Mucosa of descending colon (tissue), 3 donors: ENCODE measurements around the gene SPAG9. TPM values are rescaled to one million over a fixed set of nuclear protein-coding genes. Genes with fewer than 3 reads are reported as not detected.
A peak's percentile ranks its signal among the peaks of the same experiment; 100 is the strongest.

Experiments
- ATAC-seq: fragments of 200-7000 bp; cut with Tn5 transposase; one replicate; pipeline ENCODE4 v1.9.1; 2020; ENCODE audit warnings: mild to moderate bottlenecking, moderate library complexity
- DNase-seq, 3 donors: peaks; one replicate each; pipeline ENCODE4 v3.0.0-alpha.2; 2020
- H3K36me3 ChIP-seq: fragments of 200-600 bp; one replicate; pipeline ENCODE4 v1.8.0; 2021; ENCODE audit warnings: low read depth, mild to moderate bottlenecking
- H3K4me1 ChIP-seq: fragments of 200-600 bp; one replicate; pipeline ENCODE4 v1.8.0; 2021; ENCODE audit warnings: low read depth, mild to moderate bottlenecking
- H3K4me3 ChIP-seq: fragments of 200-600 bp; one replicate; pipeline ENCODE4 v1.8.0; 2021; ENCODE audit warnings: mild to moderate bottlenecking
- H3K9me3 ChIP-seq: fragments of 200-600 bp; one replicate; pipeline ENCODE4 v1.8.0; 2021; ENCODE audit warnings: mild to moderate bottlenecking
- intact Hi-C, 2 donors: fragments of 100-400 bp; cut with DNase I in 1 of 2; cut with micrococcal nuclease in 1 of 2; formaldehyde crosslinking; loops; one replicate each; pipeline versions ENCODE4 v1.11.0 to v1.11.1; 2022; cut with DNase I, micrococcal nuclease
- total RNA-seq, 3 donors: library from RNA; stranded (reverse); fragmentation: NEBNext Ultra II Directional in 2 of 3; extraction: Animal tissue kit (Norgen Biotek cat#: 25700) in 2 of 3; gene quantifications; one replicate each; pipeline versions ENCODE4 v1.2.1 to v1.2.4, GENCODE V29; 2021 to 2023
- TF ChIP-seq, protein P1 (sequence below): fragments of 200-600 bp; IDR thresholded peaks from one replicate; pipeline ENCODE4 v1.8.0; 2022; ENCODE audit warnings: antibody characterized with exemption, mild to moderate bottlenecking
- donor health status: DM: no; HTN: no; CAD: no; lungs with moderate emphysema.
- donor health status: DM: no; HTN: no; CAD: no.
- donor health status: DM: no; HTN: yes; CAD: no.

The SPAG9 gene
- total RNA-seq, 3 donors from 2014 or later = 64.1 to 96.7 (median 79.8) TPM

DNA sequence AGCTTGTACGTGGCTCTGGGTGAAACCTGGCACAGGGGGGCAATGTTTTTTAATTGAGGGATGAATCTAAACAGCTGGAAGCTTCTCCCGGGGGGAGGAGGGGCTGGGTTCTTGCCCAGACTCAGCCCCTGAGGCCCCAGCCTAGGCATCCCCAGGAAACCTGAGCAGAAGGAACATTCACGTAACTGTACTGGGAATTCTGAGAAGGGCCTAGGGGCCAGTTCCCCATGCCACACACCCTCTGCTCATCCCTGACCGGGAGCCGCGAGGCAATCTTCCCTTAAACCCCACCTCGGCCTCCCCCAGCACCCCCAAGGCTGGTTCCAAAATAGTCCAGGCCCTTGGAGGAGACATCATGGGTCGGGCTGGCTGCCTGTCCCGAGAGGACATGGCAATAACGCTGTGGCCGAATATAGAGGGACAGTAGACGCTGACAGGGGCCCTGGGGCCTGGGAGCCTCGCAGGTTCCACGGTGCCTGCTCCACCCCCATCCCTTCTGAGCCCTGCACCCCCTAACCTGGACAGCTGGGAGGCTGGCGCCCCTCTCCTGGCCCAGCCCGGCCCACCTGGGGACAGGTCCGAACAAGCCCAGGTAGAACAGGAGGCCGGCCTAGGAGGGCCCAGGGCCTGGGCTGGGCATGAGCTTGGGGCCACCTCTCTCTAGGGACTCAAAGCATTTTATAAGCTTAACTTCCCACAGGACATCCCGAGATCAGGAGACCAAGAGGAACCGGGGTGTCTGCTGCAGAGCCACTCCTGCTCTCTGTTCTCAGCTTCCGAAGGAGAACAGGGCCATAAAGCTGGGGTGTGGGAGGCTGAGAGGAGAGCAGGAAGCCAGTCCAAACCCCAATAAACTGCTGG is 171.3 kb downstream of the SPAG9 start:
- intact Hi-C loops = loop anchor here in 1 of 2 donors (5.0 kb wide), 1 partner anchor 82 kb away; the partner anchor contains the start of gene TOB1
- Histone ChIP-seq H3K4me3 (no peak overlapping the region), H3K9me3 (no peaks in the 10 kb centered on the region), H3K36me3 (no peaks in the 10 kb centered on the region), H3K4me1 (peaks cover 59% of the 10 kb centered on the region)
- ATAC-seq = peak; percentile 54
- TF ChIP-seq, protein P1, sequence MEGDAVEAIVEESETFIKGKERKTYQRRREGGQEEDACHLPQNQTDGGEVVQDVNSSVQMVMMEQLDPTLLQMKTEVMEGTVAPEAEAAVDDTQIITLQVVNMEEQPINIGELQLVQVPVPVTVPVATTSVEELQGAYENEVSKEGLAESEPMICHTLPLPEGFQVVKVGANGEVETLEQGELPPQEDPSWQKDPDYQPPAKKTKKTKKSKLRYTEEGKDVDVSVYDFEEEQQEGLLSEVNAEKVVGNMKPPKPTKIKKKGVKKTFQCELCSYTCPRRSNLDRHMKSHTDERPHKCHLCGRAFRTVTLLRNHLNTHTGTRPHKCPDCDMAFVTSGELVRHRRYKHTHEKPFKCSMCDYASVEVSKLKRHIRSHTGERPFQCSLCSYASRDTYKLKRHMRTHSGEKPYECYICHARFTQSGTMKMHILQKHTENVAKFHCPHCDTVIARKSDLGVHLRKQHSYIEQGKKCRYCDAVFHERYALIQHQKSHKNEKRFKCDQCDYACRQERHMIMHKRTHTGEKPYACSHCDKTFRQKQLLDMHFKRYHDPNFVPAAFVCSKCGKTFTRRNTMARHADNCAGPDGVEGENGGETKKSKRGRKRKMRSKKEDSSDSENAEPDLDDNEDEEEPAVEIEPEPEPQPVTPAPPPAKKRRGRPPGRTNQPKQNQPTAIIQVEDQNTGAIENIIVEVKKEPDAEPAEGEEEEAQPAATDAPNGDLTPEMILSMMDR = no peak
- peak in 2 of 3 donors; percentile 62 to 74 for DNase-seq

DNA sequence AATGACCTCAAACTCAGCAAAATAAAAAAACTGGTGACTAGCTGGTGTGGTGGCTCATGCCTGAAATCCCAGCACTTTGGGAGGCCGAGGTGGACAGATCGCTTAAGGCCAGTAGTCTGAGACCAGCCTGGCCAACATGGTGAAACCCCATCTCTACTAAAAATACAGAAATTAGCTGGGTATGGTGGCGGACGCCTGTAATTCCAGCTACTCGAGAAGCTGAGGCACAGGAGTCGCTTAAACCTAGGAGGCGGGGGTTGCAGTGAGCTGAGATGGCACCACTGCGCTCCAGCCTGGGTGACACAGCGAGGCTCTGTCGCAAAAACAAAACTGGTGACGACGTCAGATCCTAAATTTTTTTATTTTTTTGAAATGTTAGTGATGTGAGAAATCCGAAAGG is 172.0 kb downstream of the SPAG9 start:
- Histone ChIP-seq H3K9me3 (no peaks in the 10 kb centered on the region), H3K36me3 (no peaks in the 10 kb centered on the region), H3K4me1 (peaks cover 55% of the 10 kb centered on the region), H3K4me3 (no peak overlapping the region)
- intact Hi-C loops = loop anchor here in 1 of 2 donors (5.0 kb wide), 1 partner anchor 81 kb away; the partner anchor contains the start of gene TOB1
- no peak for ATAC-seq
- DNase-seq = no peak
- TF ChIP-seq, protein P1 = no peak

DNA sequence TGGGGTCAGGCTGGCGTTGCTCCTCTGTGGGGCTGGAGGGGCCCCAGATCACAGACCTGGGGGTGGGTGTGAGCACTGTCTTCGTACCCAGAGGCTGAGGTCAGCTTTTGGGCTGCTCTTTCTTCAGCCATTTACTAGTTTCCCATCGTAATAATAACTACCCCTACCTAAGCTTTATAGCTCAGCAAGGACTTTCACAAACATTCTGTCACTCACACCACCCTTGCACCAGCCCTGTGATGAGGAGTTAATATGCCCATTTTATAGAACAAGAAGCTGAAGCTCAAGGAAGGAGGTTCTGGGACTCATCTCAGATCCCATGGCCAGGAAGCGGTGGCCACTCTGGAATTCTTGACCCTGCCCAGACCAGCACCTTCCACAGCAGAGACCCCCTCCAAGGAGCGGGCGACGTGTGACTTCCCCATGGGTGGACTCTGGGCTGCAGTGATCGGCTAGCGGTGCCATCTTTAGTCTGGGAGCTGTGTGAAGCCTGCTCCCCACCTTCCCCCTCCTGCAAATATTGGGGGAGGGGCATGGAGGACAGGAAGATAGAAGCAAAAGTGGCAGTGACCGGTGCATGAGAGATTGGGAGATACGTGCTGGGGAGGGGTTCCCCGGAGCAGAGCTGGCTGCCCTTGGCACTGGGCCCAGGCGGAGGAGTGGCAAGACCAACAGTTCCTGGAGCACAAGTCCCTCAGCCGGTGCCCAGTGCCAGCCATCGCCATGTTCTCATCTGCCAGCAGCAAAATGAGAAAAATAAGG is 172.7 kb downstream of the SPAG9 start:
- ATAC-seq (peak; percentile 41), DNase-seq (peak; percentile 93 to 95 (median 93))
- no peaks in the 10 kb centered on the region for H3K36me3 ChIP-seq
- TF ChIP-seq, protein P1 = no peak
- H3K4me3 ChIP-seq = no peak overlapping the region
- H3K9me3 ChIP-seq = no peaks in the 10 kb centered on the region
- peaks cover 58% of the 10 kb centered on the region for H3K4me1 ChIP-seq
- intact Hi-C loops = loop anchor here in 1 of 2 donors (5.0 kb wide), 1 partner anchor 81 kb away; the partner anchor contains the start of gene TOB1

DNA sequence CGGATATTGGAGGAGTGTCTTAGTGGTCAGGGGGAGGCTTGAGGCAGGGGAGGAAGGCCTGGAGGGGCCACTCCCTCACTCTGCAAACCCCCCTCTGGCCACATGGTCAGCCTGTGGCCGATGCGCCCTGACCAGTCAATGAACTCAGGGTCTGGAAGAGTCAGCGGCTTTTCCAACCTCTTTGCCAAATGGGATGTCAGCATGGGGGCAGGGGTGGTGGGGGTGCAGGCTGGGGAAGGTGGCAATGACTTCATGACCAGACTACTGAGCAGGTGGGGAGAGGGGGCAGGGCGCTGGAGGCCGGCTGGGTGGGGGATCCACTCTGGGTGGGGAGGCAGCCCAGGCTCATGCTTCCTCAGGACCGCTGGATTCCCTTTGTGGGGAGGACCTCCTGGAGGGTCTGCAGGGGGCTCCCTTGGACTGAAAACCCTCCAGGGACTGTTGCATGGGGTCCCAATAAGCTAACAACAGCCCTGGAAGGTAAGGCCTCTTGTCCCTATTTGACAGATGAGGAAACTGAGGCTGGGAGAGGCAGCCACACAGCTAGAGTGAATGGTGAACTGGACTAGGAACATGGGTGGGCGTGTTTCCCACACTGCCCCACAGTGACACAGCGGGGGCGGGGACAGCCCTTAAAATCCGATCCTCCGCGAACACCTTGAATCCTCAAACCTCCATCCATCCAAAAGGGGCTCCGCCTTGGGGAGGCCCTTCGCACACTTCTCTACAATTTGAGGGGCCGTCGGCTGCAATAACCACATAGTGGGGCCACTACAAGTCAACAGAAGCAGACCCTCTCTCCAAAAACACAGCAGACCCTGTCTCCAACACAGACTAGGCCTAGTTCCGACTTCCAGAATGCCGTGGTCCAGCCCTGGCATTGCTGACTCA is 173.5 kb downstream of the SPAG9 start:
- DNase-seq = peak in 1 of 3 donors; percentile 55
- TF ChIP-seq, protein P1 = no peak
- no peaks in the 10 kb centered on the region for H3K36me3 ChIP-seq
- ATAC-seq = no peak
- peaks cover 62% of the 10 kb centered on the region for H3K4me1 ChIP-seq
- intact Hi-C loops = loop anchor here in 1 of 2 donors (5.0 kb wide), 1 partner anchor 80 kb away; the partner anchor contains the start of gene TOB1
- no peak overlapping the region for H3K4me3 ChIP-seq
- H3K9me3 ChIP-seq = no peaks in the 10 kb centered on the region
